ENCODE data around the gene KRT33B. TPM values are rescaled to one million over a fixed set of nuclear protein-coding genes. Genes with fewer than 3 reads are reported as not detected.

The KRT33B gene
- total RNA-seq, 1 experiment from 2014 or later, result not detected

DNA sequence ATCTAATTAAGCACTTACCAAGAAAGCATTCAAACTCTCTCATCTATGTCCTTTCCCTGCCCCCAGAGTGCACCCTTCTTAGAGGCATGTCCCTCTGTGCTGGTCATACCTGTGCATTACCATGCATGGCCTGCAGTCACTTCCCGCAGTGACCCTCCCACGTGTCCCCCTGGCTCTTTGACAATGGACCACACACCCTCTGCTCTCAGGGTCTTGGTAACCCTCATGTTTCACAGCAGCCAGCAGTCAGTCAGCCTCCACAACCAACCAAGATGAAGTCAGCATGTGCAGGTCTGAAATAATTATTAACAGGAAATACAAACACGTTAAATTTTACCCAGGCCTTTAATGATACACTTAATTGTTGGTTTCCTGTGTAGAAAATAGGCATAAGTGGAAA lies 29.1 kb downstream of the KRT33B start:
- Histone ChIP-seq H3K27me3 (ENCODE audit: control insufficient read depth, insufficient read depth, low read length) (no peaks in the 10 kb centered on the region), H3K4me3 (ENCODE audit: low read depth in 2 of 2, low read length in 2 of 2) (no peak overlapping the region), H3K9me3 (ENCODE audit: control insufficient read depth, insufficient read depth, low read depth, low read length) (no peaks in the 10 kb centered on the region), H3K27ac (ENCODE audit: low read length) (no peak overlapping the region), H3K36me3 (ENCODE audit: control insufficient read depth, insufficient read depth, low read length) (no peaks in the 10 kb centered on the region), H3K4me1 (ENCODE audit: control insufficient read depth, insufficient read depth, low read length) (no peaks in the 10 kb centered on the region)
- in situ Hi-C loops (cut with HindIII; ENCODE audit: low pct_unique_long_range_greater_than_20kb, low sequenced_read_pairs) (no loop called here), intact Hi-C loops (cut with micrococcal nuclease; ENCODE audit: unreplicated experiment) (no loop called here)
- DNase-seq (ENCODE audit: low read depth, low spot score), result no peak
- ChIA-PET CTCF (no interaction called here), POLR2A (no interaction called here)
- no TSS peak for BruUV-seq (replicated peaks)
- ATAC-seq, result no peak
- TF ChIP-seq POLR2AphosphoS5 (IDR thresholded peaks at IDR 0.05; ENCODE audit: low read depth, low read length) (no peak), TCF7L2 (IDR thresholded peaks at IDR 0.05; ENCODE audit: low read depth, low read length) (no peak), SIN3A (IDR thresholded peaks at IDR 0.05; ENCODE audit: borderline replicate concordance, insufficient read depth, low read depth, low read length) (no peak), REST (IDR thresholded peaks at IDR 0.05; ENCODE audit: insufficient read depth in 1 of 2, low read depth in 2 of 2, low read length in 1 of 2) (no peak)
- TF ChIP-seq, protein P1, sequence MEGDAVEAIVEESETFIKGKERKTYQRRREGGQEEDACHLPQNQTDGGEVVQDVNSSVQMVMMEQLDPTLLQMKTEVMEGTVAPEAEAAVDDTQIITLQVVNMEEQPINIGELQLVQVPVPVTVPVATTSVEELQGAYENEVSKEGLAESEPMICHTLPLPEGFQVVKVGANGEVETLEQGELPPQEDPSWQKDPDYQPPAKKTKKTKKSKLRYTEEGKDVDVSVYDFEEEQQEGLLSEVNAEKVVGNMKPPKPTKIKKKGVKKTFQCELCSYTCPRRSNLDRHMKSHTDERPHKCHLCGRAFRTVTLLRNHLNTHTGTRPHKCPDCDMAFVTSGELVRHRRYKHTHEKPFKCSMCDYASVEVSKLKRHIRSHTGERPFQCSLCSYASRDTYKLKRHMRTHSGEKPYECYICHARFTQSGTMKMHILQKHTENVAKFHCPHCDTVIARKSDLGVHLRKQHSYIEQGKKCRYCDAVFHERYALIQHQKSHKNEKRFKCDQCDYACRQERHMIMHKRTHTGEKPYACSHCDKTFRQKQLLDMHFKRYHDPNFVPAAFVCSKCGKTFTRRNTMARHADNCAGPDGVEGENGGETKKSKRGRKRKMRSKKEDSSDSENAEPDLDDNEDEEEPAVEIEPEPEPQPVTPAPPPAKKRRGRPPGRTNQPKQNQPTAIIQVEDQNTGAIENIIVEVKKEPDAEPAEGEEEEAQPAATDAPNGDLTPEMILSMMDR (IDR thresholded peaks at IDR 0.05), result no peak

- TF ChIP-seq POLR2AphosphoS5 (IDR thresholded peaks at IDR 0.05; ENCODE audit: low read depth, low read length) (no peak), TCF7L2 (IDR thresholded peaks at IDR 0.05; ENCODE audit: low read depth, low read length) (no peak), REST (IDR thresholded peaks at IDR 0.05; ENCODE audit: insufficient read depth in 1 of 2, low read depth in 2 of 2, low read length in 1 of 2) (no peak), SIN3A (IDR thresholded peaks at IDR 0.05; ENCODE audit: borderline replicate concordance, insufficient read depth, low read depth, low read length) (no peak)
- TF ChIP-seq, protein P1 (IDR thresholded peaks at IDR 0.05), result no peak
Measured at GRCh38 chr17:41339571-41340172, 29.9 kb downstream of the KRT33B start.

More at GRCh38 chr17:41339571-41340172, 29.9 kb downstream of the KRT33B start:
- Histone ChIP-seq H3K27me3 (ENCODE audit: control insufficient read depth, insufficient read depth, low read length) (no peaks in the 10 kb centered on the region), H3K9me3 (ENCODE audit: control insufficient read depth, insufficient read depth, low read depth, low read length) (no peaks in the 10 kb centered on the region), H3K4me3 (ENCODE audit: low read depth in 2 of 2, low read length in 2 of 2) (no peak overlapping the region), H3K27ac (ENCODE audit: low read length) (no peak overlapping the region), H3K36me3 (ENCODE audit: control insufficient read depth, insufficient read depth, low read length) (no peaks in the 10 kb centered on the region), H3K4me1 (ENCODE audit: control insufficient read depth, insufficient read depth, low read length) (no peaks in the 10 kb centered on the region)
- ATAC-seq (no peak), DNase-seq (ENCODE audit: low read depth, low spot score) (no peak)
- CTCF ChIA-PET, result no interaction called here
- POLR2A ChIA-PET, result no interaction called here
- intact Hi-C loops (cut with micrococcal nuclease; ENCODE audit: unreplicated experiment), result loop anchor here (5.0 kb wide), 1 partner anchor 432 kb away; no protein-coding TSS in a partner anchor
- no TSS peak for BruUV-seq (replicated peaks)
- in situ Hi-C loops (cut with HindIII; ENCODE audit: low pct_unique_long_range_greater_than_20kb, low sequenced_read_pairs), result no loop called here

All from Panc1 (cell line).